KBM-7 (cell line): ENCODE results near the gene PAPPA.

Experiments used
- DNase-seq: peaks from one replicate; pipeline ENCODE4 v3.0.0-alpha.2; 2015
- in situ Hi-C: fragments of 300-500 bp; cut with MboI; formaldehyde crosslinking; loops from 2 replicates; pipeline ENCODE4 v1.14.3; 2020; ENCODE audit warnings: low sequenced_read_pairs, low pct_unique_long_range_greater_than_20kb, mixed read lengths

Gene PAPPA

DNA sequence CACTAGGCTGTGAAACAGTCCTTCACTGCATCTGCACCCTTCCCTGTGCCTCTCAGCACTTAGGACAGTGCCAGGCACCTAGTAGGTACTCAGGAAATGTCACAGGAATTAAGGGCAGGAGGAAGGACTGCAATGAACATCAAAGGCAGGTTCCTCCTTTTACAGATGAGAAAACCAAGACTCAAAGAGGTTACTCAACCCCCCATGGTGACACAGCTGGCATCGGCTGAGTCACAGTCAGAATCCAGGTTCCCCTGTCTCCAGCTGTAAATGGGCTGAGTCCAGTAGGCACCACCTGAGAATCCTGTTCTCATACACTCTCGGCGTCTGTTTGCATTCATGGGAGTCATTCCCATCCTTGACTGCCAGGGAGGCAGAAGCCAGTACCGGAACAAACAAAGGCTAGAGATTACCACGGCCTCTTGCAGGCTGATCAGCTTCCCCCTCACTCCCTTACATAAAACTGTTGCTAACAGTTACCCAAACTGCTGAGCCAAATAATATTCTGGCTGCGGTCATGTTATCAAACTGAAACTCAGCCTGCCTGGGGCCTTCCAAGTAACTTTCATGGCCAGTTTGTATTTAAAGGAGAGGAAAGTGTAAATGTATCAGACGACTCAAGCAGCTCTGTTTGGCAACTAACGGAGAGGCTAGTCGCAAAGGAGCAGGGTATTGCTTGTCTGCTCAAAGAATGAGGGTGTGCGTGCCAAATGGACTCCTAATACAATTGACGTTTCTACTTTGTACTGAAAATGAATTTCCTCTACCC lies 201.7 kb downstream of the PAPPA start:
- no peak for DNase-seq

DNA sequence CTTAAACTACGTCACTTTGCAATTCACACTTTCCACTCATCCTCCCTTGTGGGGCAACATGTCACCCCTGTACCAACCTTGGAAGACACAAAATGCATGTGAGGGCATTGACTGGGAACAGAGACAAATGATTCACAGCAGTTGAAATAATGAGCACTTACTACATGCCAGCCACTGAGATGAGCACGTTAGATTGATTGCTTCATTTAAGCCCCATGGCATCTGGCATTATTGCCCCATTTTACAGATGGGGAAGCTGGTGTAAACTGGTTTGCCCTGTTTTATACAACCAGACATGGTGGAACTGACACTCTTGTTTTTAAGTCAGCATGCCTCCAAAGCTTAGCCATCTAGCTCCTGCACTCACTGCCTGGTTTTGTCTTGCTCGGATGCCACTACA lies 204.7 kb downstream of the PAPPA start:
- in situ Hi-C loops = no loop called here
- no peak for DNase-seq

More for the DNA sequence above, 201.7 kb downstream of the PAPPA start:
- in situ Hi-C loops = no loop called here

DNA sequence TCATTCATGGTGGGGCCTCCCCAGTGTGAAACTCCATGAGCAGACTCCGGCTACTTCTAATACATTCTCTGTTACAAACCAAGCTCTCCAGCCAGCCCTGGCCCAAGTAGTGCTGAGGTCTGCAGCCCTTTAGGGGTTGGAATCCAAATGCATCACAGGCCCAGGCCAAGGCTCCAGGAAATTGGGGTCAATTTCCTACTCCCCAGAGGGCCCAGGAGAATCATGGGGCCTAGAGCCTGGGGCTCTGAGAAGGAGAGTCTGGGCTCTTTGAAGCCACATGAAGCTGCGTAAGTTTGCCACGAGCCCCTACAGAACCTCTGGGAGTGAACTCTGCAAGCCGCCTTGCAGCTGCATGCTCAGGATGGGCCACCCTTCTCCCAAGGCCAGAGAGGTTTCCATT lies 206.4 kb downstream of the PAPPA start:
- no peak for DNase-seq
- in situ Hi-C loops = no loop called here

GRCh38 chr9:116360989-116361388 lies 207.4 kb downstream of the PAPPA start:
- DNase-seq = no peak
- in situ Hi-C loops = no loop called here

GRCh38 chr9:116361547-116361946 lies 208.0 kb downstream of the PAPPA start:
- in situ Hi-C loops = no loop called here
- no peak for DNase-seq

DNA sequence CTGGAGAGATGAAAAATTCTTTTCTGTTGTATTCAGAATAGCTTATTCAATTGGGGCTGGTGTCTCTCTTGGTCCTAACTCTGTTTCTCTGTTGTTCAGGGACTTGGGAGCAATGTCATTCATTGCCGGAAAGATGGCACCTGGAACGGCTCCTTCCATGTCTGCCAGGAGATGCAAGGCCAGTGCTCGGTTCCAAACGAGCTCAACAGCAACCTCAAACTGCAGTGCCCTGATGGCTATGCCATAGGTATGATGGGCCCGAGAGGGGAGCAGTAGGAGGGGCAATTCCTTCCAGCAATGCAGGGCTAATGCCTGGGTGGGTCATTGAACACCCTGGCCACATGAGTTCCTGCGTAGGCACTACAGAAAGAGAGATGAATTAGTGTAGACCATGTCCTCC lies 208.9 kb downstream of the PAPPA start:
- DNase-seq = no peak

DNA sequence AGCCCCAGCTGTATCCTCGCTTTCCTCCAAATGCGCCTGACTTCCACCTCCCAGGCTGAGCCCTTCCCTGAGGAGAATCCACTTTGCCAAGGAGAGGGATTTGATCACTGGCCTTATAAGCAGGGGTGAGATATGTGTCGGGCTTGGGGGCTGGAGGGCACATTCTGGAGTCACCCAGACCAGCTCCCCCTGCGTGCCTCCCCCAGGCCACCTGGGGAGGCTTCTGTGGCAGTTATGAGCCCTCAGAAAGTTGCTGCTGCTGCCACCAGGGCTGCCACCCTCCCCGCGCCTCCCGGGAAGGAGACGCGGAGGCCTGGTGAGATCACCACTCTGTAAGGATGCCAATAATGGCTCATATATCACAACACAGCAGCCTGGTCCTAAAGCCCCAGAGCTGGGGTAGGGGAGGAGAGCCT lies 211.5 kb downstream of the PAPPA start:
- in situ Hi-C loops = no loop called here

More for the DNA sequence above, 208.9 kb downstream of the PAPPA start:
- in situ Hi-C loops = no loop called here

DNA sequence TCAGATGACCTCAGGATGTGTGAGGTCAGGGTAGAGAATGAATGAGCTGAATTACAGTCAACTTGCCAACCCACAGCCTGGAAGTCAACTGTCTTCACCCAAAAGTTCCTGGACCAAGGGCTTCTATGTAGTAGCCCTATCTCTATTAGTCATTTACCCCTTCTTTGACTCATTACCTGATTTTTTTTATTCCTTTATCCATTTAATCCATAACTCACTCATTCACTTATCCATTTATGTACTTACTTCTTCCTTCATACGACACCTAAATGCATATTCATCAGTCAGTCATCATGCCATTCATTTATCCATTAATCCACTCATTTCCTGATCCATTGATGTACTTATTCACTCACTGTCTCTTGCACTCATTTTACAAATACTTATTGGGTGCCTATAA lies 212.7 kb downstream of the PAPPA start:
- in situ Hi-C loops = no loop called here
- no peak for DNase-seq

More for the DNA sequence above, 211.5 kb downstream of the PAPPA start:
- DNase-seq = no peak

GRCh38 chr9:116368680-116369079 lies 215.1 kb downstream of the PAPPA start:
- no peak for DNase-seq
- in situ Hi-C loops = no loop called here

- DNase-seq = no peak
- in situ Hi-C loops = no loop called here
Observed at GRCh38 chr9:116369706-116370105, 216.1 kb downstream of the PAPPA start.

DNA sequence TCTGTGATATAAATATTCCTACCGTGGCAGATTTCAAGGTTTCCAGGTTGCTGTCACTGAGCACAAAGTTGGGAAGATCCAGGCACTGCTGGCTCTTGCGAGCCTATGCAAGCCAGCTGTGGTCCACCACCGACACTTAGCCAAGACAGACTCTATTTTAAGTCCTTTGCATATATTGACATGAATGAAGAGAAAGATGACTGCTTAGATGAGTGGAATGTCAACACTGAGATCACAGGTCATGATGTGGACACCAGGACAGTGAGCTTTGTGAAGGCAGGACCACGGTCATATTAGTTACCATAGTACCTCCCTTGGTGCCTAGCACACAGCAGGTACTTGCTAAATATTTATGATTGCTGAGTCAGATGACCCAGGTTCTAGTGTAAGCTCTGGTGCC lies 217.0 kb downstream of the PAPPA start:
- no peak for DNase-seq
- in situ Hi-C loops = no loop called here

DNA sequence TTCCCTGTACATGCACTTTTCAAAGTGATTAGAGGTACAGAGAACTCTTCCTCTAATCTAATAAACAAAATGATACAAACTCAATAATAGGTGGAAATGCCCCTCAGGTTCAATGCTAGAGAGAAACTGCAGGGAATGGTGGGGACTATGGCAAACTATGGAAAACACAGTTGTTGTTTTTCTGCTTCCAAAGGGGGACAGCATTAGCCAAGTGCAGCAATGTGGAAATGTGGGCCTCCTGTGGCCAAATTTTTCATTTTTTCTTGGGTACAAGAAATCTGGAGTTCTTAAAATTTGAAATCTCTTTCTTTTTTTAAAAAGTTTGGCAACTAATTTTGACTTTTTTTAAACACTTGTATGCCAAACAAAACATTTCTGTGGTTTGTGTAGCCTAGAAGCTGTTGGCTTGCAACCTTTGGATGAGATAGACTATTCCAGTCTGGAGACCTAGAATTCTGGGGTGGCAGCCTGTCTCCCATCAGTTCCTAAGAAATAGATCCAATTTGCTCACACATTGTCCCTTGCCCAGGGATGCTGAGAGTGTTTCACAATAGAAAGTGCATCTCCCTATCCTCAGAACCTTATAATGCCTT lies 218.6 kb downstream of the PAPPA start:
- in situ Hi-C loops = no loop called here
- DNase-seq = no peak

GRCh38 chr9:116372786-116373185 lies 219.2 kb downstream of the PAPPA start:
- in situ Hi-C loops = no loop called here
- no peak for DNase-seq

DNA sequence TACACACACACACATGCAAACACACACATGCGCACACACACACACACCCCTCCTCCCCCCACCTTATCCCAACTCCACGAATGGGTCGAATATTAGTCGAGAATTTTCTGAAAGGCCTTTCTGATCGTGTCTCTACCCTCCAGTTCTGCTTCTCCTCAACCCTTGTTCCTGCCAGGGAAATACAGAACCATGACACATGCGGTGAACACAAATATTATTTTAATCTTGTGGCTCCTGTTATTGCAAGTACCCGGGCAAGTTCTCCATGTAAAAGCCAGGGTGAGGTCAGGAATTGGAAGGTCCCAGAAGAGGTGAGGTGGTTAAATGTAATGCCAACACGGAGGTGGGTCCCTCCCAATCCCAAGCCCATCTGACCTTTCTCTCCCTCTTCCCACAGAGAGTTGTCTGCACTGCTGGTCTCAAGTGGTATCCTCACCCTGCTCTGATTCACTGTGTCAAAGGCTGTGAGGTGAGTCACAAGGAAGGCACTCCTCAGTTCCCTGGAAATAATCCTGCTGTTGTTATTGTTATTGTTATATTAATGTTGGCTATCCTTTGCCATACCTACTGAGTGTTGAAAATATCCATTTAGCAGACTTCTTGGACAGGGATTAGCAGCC lies 223.7 kb downstream of the PAPPA start:
- DNase-seq = no peak
- in situ Hi-C loops = no loop called here

- in situ Hi-C loops = no loop called here
- DNase-seq = no peak
Observed at GRCh38 chr9:116378873-116379272, 225.3 kb downstream of the PAPPA start.

DNA sequence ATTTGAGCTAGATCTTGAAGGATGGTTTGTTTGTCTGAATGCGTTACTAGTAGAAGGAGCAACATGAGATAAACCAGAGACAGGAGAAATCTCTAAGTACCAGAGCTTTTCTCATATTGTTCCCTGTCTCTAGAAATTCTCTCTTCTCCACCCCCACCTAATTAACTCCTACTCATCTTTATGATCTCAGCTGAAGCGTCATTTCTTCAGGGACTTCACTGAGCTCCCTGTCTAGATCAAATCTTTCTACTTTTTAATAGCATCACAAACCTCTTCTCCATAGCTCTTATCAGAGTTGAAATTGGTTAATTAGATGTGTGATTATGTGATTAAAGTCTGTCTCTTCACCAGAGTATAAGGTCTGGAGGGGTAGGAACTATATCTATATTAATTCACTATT lies 226.2 kb downstream of the PAPPA start:
- DNase-seq = no peak
- in situ Hi-C loops = no loop called here

GRCh38 chr9:116380496-116380995 lies 227.0 kb downstream of the PAPPA start:
- in situ Hi-C loops = no loop called here
- no peak for DNase-seq

DNA sequence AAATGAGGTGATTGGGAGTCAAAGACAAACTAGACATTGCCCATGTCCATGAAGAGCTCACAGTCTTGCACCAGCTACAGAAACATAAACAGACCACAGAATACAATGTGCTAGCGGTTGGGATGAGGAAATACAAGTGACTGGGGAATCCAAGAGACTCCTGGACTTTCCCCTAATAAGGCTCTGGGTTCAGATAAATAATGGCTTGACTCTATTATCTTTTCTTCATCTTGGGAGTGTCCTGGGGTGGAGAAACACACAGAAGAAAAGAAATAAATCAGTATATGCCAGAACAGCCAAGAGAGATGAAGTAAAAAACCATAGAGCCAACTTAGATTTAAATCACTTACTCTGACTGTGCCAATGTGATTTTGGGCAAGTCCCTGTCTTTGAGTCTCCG lies 227.8 kb downstream of the PAPPA start:
- DNase-seq = no peak
- in situ Hi-C loops = no loop called here

GRCh38 chr9:116382053-116382452 lies 228.5 kb downstream of the PAPPA start:
- in situ Hi-C loops = no loop called here
- DNase-seq = no peak

- in situ Hi-C loops = no loop called here
- DNase-seq = no peak
Observed at GRCh38 chr9:116383133-116383532, 229.5 kb downstream of the PAPPA start.
